GM12878 (cell line): Measurements from ENCODE around the gene COL1A1. TPM values are rescaled to one million over a fixed set of nuclear protein-coding genes. Genes with fewer than 3 reads are reported as not detected.

Source experiments
- ATF7 ChIP-seq: fragments of 450-650 bp; IDR thresholded peaks from 2 replicates; pipeline ENCODE4 v1.6.1; 2016; ENCODE audit warnings: low read depth, mild to moderate bottlenecking
- BCL3 ChIP-seq: IDR thresholded peaks from 2 replicates; pipeline ENCODE4 v1.6.1; 2011; ENCODE audit warnings: borderline replicate concordance, low read depth, mild to moderate bottlenecking, moderate library complexity, low read length; ENCODE audit not compliant: insufficient read depth, poor library complexity, severe bottlenecking
- BHLHE40 ChIP-seq, 2 experiments: fragments of 450-650 bp in 1 of 2; IDR thresholded peaks; 2 replicates each; pipeline ENCODE4 v1.6.1; 2011 to 2017; ENCODE audit warnings: low read depth in 2 of 2, borderline replicate concordance in 1 of 2, improper control_type of control experiment in 1 of 2, low read length in 1 of 2, mild to moderate bottlenecking in 1 of 2
- CBFB ChIP-seq: IDR thresholded peaks from 2 replicates; pipeline ENCODE4 v1.6.1; 2016; ENCODE audit warnings: antibody characterized with exemption, low read depth
- CBX5 ChIP-seq: sonication (generic); IDR thresholded peaks from 2 replicates; pipeline ENCODE4 v1.6.1; 2016; ENCODE audit warnings: low read depth, moderate library complexity, mild to moderate bottlenecking, inconsistent platforms
- DPF2 ChIP-seq: fragments of 450-650 bp; IDR thresholded peaks from 2 replicates; pipeline ENCODE4 v1.6.1; 2017; ENCODE audit warnings: mild to moderate bottlenecking
- FOS ChIP-seq: IDR thresholded peaks from 3 replicates; pipeline ENCODE4 v1.6.1; 2011; ENCODE audit warnings: borderline replicate concordance; ENCODE audit not compliant: insufficient read length; ENCODE audit errors: extremely low read depth
- MXI1 ChIP-seq: fragments of 150-350 bp; IDR thresholded peaks from 2 replicates; pipeline ENCODE4 v1.6.1; 2011; ENCODE audit warnings: low read depth, mild to moderate bottlenecking, inconsistent platforms, low read length, improper control_type of control experiment
- RAD51 ChIP-seq: fragments of 450-650 bp; IDR thresholded peaks from 2 replicates; pipeline ENCODE4 v1.6.1; 2016; ENCODE audit warnings: moderate library complexity, mild to moderate bottlenecking, inconsistent platforms
- REST ChIP-seq: IDR thresholded peaks from 2 replicates; pipeline ENCODE4 v1.6.1; 2012; ENCODE audit warnings: mild to moderate bottlenecking, low read depth, low read length
- SMAD1 ChIP-seq: fragments of 450-650 bp; IDR thresholded peaks from 2 replicates; pipeline ENCODE4 v1.6.1; 2018; ENCODE audit warnings: mild to moderate bottlenecking, low read depth; ENCODE audit not compliant: partially characterized antibody
- SRF ChIP-seq, 2 experiments: IDR thresholded peaks; 2 replicates each; pipeline ENCODE4 v1.6.1; 2011; ENCODE audit warnings: low read depth in 2 of 2, low read length in 2 of 2, mild to moderate bottlenecking in 1 of 2, moderate library complexity in 1 of 2
- SUPT20H ChIP-seq: IDR thresholded peaks from 2 replicates; pipeline ENCODE4 v1.6.1; 2011; ENCODE audit warnings: low read depth, mild to moderate bottlenecking, low read length, moderate library complexity, borderline replicate concordance; ENCODE audit not compliant: control insufficient read depth
- USF1 ChIP-seq: IDR thresholded peaks from 2 replicates; pipeline ENCODE4 v1.6.1; 2011; ENCODE audit warnings: borderline replicate concordance, low read depth, mild to moderate bottlenecking, moderate library complexity, mixed read lengths, low read length; ENCODE audit not compliant: insufficient read depth; ENCODE audit errors: extremely low read length
- USF2 ChIP-seq: IDR thresholded peaks from 2 replicates; pipeline ENCODE4 v1.6.1; 2011; ENCODE audit warnings: low read depth, low read length, improper control_type of control experiment, borderline replicate concordance
- polyA plus RNA-seq, 11 experiments: library from polyadenylated mRNA; depleted of rRNA in 4 of 11; unstranded in 6 of 11; stranded (reverse) in 5 of 11; fragments of >200 nt; fragmentation: Nextera tagmentation in 4 of 11; fragmentation: Illumina TruSeq in 1 of 11; extraction: Ambion mirVana in 4 of 11; extraction: Trizol in 1 of 11; gene quantifications; 1 replicate in 1 of 11; 2 replicates in 10 of 11; pipeline versions ENCODE4 v1.2.1 to v1.2.3, GENCODE V29; 2011 to 2016; ENCODE audit warnings: inconsistent platforms in 2 of 11, missing spikeins in 2 of 11, low read depth in 1 of 11
- total RNA-seq, 4 experiments: library from RNA; depleted of rRNA in 3 of 4; stranded (reverse); fragments of >200 nt in 3 of 4; fragmentation: Illumina TruSeq in 1 of 4; extraction: Trizol in 1 of 4; gene quantifications; 2 replicates each; pipeline versions ENCODE4 v1.2.1 to v1.2.3, GENCODE V29; 2013 to 2021
- TF ChIP-seq, protein P1 (sequence below): fragments of 450-650 bp; IDR thresholded peaks from 2 replicates; pipeline ENCODE4 v1.6.1; 2017; ENCODE audit warnings: low read depth, mild to moderate bottlenecking, moderate library complexity
- TF ChIP-seq, protein P2 (sequence below): fragments of 450-650 bp; conservative IDR thresholded peaks from 2 replicates; pipeline ENCODE4 v1.6.1; 2017; ENCODE audit warnings: mild to moderate bottlenecking, moderate library complexity

COL1A1 gene
- total and polyA plus RNA-seq, 10 of the 15 experiments (the other 5 are each of a cell fraction or from before 2014, with no cell fraction given): 0.18 to 7.7 (median 2.3) TPM

DNA sequence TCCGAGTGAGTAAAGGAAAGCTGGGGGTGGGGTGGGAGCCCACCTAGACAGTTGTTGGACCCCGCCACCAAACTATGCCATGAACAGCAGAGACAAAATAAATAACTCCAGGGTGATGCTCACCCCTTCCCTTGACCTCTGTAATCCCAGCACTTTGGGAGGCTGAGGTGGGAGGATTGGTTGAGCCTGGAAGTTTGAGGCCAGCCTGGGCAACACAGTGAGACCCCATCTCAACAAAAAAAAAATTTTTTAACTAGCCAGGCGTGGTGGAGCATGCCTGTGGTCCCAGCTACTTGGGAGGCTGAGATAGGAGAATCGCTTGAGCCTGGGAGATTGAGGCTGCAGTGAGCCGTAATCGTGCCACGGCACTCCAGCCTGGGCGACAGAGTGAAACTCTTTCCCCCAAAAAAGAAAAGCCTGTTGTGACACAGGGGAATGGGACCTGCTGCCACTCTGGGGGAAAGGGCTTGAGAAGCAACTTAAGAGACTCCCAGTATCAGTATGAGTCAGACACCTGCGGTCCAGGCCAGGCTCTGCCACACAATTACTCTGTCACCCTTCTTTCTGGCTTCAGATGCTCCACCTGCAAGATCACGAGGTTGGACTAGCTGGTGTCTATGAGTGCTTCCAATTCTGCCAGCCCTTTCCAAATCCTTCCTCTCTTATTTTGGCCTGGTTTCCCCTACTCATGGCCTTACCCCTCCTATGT lies 30.6 kb downstream of the COL1A1 start (continued):
- TF ChIP-seq SRF (IDR thresholded peaks at IDR 0.05; ENCODE audit: low read depth in 2 of 2, low read length in 2 of 2) (no peak), BHLHE40 (IDR thresholded peaks at IDR 0.05; ENCODE audit: borderline replicate concordance in 1 of 2, low read depth in 2 of 2, low read length in 1 of 2) (peak; percentile 39 to 52; a peak in 1 of 4 replicates), USF1 (no peak), CBFB (no peak), RAD51 (peak; percentile 53; the same call in 1 of the 2 replicates), MXI1 (0 out of 2 replicates have a peak, but pooled peaks have one; percentile 26), DPF2 (peak; percentile 94), BCL3 (no peak), CBX5 (no peak), USF2 (no peak; the same call in 1 of the 2 replicates), ATF7 (peak; percentile 46; the same call in 1 of the 2 replicates), SUPT20H (no peak), FOS (no peak), SMAD1 (no peak), REST (no peak)
- TF ChIP-seq, protein P1, sequence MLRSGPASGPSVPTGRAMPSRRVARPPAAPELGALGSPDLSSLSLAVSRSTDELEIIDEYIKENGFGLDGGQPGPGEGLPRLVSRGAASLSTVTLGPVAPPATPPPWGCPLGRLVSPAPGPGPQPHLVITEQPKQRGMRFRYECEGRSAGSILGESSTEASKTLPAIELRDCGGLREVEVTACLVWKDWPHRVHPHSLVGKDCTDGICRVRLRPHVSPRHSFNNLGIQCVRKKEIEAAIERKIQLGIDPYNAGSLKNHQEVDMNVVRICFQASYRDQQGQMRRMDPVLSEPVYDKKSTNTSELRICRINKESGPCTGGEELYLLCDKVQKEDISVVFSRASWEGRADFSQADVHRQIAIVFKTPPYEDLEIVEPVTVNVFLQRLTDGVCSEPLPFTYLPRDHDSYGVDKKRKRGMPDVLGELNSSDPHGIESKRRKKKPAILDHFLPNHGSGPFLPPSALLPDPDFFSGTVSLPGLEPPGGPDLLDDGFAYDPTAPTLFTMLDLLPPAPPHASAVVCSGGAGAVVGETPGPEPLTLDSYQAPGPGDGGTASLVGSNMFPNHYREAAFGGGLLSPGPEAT: peak; percentile 76
- TF ChIP-seq, protein P2, sequence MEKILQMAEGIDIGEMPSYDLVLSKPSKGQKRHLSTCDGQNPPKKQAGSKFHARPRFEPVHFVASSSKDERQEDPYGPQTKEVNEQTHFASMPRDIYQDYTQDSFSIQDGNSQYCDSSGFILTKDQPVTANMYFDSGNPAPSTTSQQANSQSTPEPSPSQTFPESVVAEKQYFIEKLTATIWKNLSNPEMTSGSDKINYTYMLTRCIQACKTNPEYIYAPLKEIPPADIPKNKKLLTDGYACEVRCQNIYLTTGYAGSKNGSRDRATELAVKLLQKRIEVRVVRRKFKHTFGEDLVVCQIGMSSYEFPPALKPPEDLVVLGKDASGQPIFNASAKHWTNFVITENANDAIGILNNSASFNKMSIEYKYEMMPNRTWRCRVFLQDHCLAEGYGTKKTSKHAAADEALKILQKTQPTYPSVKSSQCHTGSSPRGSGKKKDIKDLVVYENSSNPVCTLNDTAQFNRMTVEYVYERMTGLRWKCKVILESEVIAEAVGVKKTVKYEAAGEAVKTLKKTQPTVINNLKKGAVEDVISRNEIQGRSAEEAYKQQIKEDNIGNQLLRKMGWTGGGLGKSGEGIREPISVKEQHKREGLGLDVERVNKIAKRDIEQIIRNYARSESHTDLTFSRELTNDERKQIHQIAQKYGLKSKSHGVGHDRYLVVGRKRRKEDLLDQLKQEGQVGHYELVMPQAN: no peak
